Thyroid gland (tissue), 4 donors: Measurements from ENCODE around the gene OMP.

Source experiments
- CTCF ChIP-seq, 6 experiments: fragments of 200-600 bp in 3 of 6; fragments of 450-650 bp in 3 of 6; sonication (generic) in 3 of 6; IDR thresholded peaks; one replicate each; pipeline ENCODE4 v1.5.1; 2016 to 2019; ENCODE audit warnings: antibody characterized with exemption in 6 of 6, mild to moderate bottlenecking in 2 of 6, inconsistent platforms in 1 of 6, moderate library complexity in 1 of 6
- POLR2A ChIP-seq, 2 donors: fragments of 450-650 bp; IDR thresholded peaks; one replicate each; pipeline ENCODE4 v1.6.1; 2017; ENCODE audit warnings: antibody characterized with exemption in 2 of 2, mild to moderate bottlenecking in 2 of 2, moderate library complexity in 1 of 2

GRCh38 chr11:77152846-77153245 is 50.2 kb downstream of the OMP start:
- TF ChIP-seq CTCF (IDR thresholded peaks at IDR 0.05), result no peak
- no peak for TF ChIP-seq POLR2A (IDR thresholded peaks at IDR 0.05)
